Measurements from ENCODE around the gene PRPS2. TPM values are rescaled to one million over a fixed set of nuclear protein-coding genes. Genes with fewer than 3 reads are reported as not detected.

Gene PRPS2
- 24.8 and 28.3 TPM in 2 replicates for total RNA-seq

GRCh38 chrX:12791257-12792228 is at the start of gene PRPS2:
TSS of gene PRPS2 (plus strand) at chrX:12791412. CDS start at chrX:12791498, 86 bp downstream.

GRCh38 chrX:12866451-12867377 is 75.5 kb downstream of the PRPS2 start, which contains the start of gene TLR7:
TSS of gene TLR7 (plus strand) at chrX:12867072. CDS start at chrX:12867579, 507 bp downstream.

Other genes starting within 250 kb of the PRPS2 start
- gene TLR7, start 75.7 kb downstream of the PRPS2 start, total RNA-seq = not detected in 2 replicates
- not detected in 2 replicates for gene TLR8, start 115.2 kb downstream of the PRPS2 start, total RNA-seq
- 2,382 and 2,716 TPM in 2 replicates for gene TMSB4X, start 183.7 kb downstream of the PRPS2 start, total RNA-seq

Data from cardiac ventricle fibroblast (primary cell).